ENCODE results near the gene PNPLA6.

GRCh38 chr19:7535998-7536695, 630 bp downstream of the PNPLA6 start:
- TF ChIP-seq CEBPB (IDR thresholded peaks at IDR 0.05; ENCODE audit: low read depth, low read length) (no peak), CTCF (conservative IDR thresholded peaks at IDR 0.05; ENCODE audit: low read depth, low read length) (no peak), MXI1 (IDR thresholded peaks at IDR 0.05; ENCODE audit: borderline replicate concordance, low read depth, low read length) (no peak), USF2 (IDR thresholded peaks at IDR 0.05; ENCODE audit: low read depth, low read length) (no peak), MAFK (IDR thresholded peaks at IDR 0.05; ENCODE audit: low read depth, low read length) (no peak), RAD21 (IDR thresholded peaks at IDR 0.05; ENCODE audit: low read length) (no peak), POLR2A (IDR thresholded peaks at IDR 0.05; ENCODE audit: low read depth, low read length) (no peak), RFX5 (IDR thresholded peaks at IDR 0.05; ENCODE audit: low read depth, low read length) (no peak), FOS (IDR thresholded peaks at IDR 0.05; ENCODE audit: low read depth, low read length) (no peak), BHLHE40 (IDR thresholded peaks at IDR 0.05; ENCODE audit: low read depth, low read length) (no peak), SMC3 (IDR thresholded peaks at IDR 0.05; ENCODE audit: low read depth, low read length) (no peak), ELK1 (IDR thresholded peaks at IDR 0.05; ENCODE audit: borderline replicate concordance, low read depth, low read length) (no peak), MAZ (IDR thresholded peaks at IDR 0.05; ENCODE audit: borderline replicate concordance, low read depth, low read length) (no peak), RCOR1 (IDR thresholded peaks at IDR 0.05; ENCODE audit: insufficient replicate concordance, low read length) (no peak)
